GM21717 (cell line): ENCODE results near the gene TMIGD3.

Experiments
- ATAC-seq: cut with Tn5 transposase; IDR thresholded peaks from one replicate; pipeline ENCODE4 v1.9.1; 2021; ENCODE audit warnings: mild to moderate bottlenecking, moderate library complexity; ENCODE audit not compliant: unreplicated experiment

Gene TMIGD3

DNA sequence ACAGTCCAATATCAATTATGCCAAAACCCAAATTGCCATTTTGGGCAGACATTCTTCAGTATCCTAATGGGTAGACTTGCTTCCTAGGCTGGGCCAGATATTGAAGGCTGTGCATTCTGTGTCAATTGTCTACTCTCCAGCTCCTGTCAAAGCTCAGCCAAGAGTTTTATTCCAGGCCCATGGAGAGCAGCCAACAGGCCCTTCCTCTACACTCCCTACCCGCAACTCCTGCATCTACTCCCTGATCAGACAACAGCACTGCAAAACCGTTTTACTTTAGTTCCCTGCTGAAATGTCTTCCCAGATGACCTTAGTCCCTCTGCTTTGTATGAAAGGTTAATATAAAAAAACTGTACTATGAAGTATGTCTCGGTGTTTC, 6.6 kb upstream of the TMIGD3 start:
- ATAC-seq, result no peak

- peak; percentile 43 for ATAC-seq
Observed at GRCh38 chr1:111507411-111508201, 4.2 kb upstream of the TMIGD3 start.

DNA sequence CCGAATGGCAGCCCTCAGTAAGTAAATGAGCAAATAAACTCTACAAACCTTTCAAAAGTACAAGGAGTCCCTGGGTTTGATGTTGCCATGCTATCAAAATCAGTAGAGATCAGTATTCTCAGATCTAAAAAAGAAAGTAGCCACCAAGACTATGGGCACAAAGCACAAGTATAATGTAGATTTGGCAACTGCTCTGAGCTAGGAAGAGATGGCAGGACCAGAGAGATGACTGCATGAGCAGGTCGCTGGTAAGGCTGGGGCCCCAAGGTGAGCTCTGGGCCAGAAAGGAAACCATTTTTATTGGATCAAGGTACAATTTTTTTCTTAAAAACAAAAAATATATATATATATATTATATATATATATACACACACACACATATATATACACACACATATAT, 3.1 kb upstream of the TMIGD3 start:
- no peak for ATAC-seq

GRCh38 chr1:111505641-111506119, 2.2 kb upstream of the TMIGD3 start:
- ATAC-seq, result peak; percentile 40

GRCh38 chr1:111504097-111504496, 664 bp upstream of the TMIGD3 start:
- ATAC-seq, result no peak

- no peak for ATAC-seq
Observed at GRCh38 chr1:111501645-111502044, 1.8 kb downstream of the TMIGD3 start.

GRCh38 chr1:111499026-111499785, 4.2 kb downstream of the TMIGD3 start:
- no peak for ATAC-seq

GRCh38 chr1:111497592-111497991, 5.8 kb downstream of the TMIGD3 start:
- no peak for ATAC-seq

- no peak for ATAC-seq
Observed at GRCh38 chr1:111496398-111496797, 7.0 kb downstream of the TMIGD3 start.

DNA sequence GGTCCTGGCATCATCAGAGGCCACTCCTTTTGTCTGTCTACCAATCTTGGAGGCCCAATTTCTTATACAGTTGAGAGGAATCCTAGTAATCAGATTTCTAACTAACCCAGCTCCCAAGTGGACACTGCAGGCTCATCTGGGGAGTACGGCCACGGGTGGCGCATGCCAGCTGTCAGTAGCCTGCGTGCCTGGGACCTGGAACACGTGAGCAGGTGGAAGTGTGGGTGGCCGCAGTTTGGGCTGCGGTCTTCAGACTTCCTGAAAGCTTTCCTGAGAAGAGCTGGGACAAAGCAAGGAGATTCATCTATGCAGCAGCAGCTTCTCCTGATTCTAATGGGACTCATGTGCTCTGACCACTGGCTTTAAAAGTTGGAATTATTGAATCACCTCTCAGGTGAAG, 12.4 kb downstream of the TMIGD3 start:
- no peak for ATAC-seq

DNA sequence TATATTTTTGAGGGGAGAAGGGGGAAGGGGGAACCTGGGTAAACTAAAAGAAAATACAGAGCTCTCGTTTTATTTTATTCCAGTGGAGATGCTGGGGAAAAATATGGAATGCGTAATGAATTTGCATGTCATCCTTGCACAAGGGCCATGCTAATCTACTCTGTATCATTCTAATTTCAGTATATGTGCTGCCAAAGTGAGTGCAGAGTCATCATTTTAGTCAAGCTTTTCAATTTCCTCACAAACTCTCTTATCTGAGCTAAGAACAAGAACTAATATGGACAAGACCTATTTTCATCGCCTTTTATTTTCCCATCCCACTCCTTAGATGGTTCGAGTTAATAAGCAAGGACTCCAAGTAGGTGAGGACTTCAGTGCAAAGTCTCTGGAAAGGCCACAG, 13.2 kb downstream of the TMIGD3 start:
- ATAC-seq, result no peak

DNA sequence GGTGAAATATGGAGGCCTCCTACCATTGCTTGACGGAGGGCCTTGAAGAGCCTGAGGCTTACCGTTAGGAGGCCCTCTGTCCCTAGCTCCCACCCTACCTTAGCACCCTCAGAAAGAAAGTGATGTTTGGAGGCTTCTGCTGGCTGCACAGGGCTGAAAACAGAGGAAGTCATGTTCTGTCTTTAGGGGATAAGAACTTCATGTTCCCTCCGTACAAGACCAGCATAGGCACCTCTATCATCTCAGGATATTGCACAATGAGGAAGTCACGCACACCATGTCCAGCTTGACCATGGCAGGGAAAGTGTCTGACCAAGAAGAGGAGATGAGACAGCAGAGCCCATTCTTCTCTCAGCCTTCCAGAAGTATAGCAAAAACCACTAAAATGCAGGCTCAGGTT, 13.8 kb downstream of the TMIGD3 start:
- ATAC-seq, result no peak

DNA sequence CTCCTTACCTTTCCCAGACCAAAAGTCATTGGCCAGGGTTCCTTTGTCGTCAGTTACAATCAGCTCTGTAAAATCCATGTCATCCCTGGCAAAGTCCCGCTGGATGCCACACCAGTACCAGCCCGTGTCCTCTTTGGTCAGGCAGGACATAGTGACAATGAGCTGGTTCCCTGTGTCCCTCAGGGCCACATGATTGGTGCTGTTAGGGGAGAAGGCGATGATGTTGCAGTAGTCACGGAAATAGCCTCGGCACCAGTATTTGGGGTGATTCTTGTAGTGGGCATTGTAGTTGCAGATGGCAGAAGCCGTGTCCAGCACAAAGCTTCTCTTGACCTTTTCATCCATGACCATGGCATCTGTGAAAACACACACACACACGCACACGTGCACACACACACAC, 14.8 kb downstream of the TMIGD3 start:
- no peak for ATAC-seq

- ATAC-seq, result no peak
Observed at GRCh38 chr1:111487133-111487532, 16.3 kb downstream of the TMIGD3 start.

DNA sequence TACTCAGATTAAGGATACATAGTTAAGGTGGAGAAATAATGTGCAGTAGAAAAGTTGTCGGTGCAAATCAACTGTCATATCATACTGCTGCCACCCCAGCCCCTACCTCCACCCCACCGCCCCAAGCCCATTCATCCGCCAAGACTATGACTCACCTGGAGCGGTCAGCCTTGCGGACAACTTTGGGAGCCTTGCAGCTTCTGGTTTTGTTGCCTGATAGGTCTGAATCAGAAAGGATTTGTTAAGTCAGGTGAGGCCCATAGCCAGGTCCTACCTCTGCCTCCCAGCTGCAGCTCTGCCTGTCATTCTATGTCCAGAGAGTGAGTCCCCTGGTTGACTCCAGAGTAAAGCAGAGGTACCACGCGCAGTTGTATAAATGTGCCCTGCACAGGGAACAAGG, 17.0 kb downstream of the TMIGD3 start:
- ATAC-seq, result no peak

- no peak for ATAC-seq
Observed at GRCh38 chr1:111484391-111485026, 18.9 kb downstream of the TMIGD3 start.

- ATAC-seq, result no peak
Observed at GRCh38 chr1:111483876-111484275, 19.6 kb downstream of the TMIGD3 start.

- no peak for ATAC-seq
Observed at GRCh38 chr1:111483166-111483565, 20.3 kb downstream of the TMIGD3 start.

DNA sequence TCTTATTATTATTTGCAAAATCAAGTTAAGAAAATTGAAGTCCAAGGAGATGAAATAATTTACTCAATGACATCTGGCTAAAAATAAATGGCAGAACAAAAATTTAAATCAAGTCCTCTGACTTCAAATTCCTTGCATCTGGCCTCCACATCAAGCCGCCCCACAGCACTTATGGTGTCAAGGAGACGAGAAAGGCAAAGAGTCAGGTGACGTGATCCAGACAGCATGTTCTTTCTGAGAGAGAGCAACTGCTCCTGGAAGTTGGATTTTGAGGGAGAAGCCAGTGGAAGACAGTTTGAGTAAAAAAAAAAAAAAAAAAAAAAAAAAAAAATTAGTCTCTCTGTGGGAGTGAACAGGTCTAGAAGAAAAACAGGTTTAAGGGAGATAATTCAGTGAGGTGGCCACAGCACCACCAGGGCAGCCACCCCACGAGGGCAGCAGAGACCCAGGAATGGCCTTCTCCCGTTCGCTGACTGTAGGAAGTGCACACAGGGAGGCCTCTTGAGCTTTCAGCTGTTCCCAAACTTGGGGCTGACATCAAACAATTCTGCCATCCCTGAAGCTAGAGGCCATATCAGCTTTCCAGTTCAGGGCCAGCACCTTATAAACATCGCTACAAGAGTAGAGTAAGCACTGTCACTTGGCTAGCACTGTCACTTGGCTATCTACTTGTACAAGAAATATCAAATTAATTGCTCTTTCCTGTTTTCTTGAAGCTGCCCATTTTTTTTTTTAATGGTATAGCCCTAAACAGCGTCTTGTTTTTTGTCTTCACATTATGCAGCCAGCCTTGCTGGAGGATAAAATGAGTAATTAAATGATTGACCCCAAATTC, 21.8 kb downstream of the TMIGD3 start:
- ATAC-seq, result no peak

DNA sequence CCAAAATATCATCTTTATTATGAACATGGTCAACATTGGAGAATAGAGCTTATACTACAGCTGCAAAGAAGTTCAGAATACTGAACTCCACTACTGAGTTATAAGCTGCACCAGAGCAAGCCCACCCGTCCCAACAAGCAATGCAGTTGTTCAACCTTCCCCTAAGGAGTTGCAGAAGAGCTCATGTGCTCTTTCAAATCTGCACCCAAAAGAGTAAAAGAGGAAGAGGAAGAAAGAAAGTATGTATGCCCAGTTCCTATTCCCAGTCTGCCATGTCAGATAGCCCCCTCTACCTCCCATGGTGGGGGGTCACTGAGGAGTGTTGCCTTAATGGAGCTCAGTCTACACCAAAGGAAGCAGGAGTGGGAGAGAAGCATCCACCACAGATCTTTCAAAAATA, 22.8 kb downstream of the TMIGD3 start:
- no peak for ATAC-seq

GRCh38 chr1:111476761-111477309, 26.6 kb downstream of the TMIGD3 start:
- ATAC-seq, result peak; percentile 55
